ENCODE results near the gene NFS1. TPM values are rescaled to one million over a fixed set of nuclear protein-coding genes. Genes with fewer than 3 reads are reported as not detected.

The NFS1 gene
- total RNA-seq, 2 donors from 2014 or later: 41.2 to 56.7 TPM

GRCh38 chr20:35674921-35675320, 24.2 kb downstream of the NFS1 start:
- peaks cover 0 to 11% of the 10 kb centered on the region in 2 donors for H3K36me3 ChIP-seq
- WGBS: 92% methylated on average over 8 of the region's 8 CpGs
- TF ChIP-seq POLR2A (IDR thresholded peaks at IDR 0.05) (no peak), POLR2AphosphoS5 (IDR thresholded peaks at IDR 0.05) (no peak), CTCF (IDR thresholded peaks at IDR 0.05) (no peak)
- intact Hi-C loops (cut with DNase I): no loop called here
- H3K27me3 ChIP-seq (replicated peaks; ENCODE audit: insufficient read depth): no peaks in the 10 kb centered on the region
- H3K9me3 ChIP-seq: no peaks in the 10 kb centered on the region
- DNase-seq (ENCODE audit: low spot score): no peak
- no peak overlapping the region for H3K27ac ChIP-seq
- no peak overlapping the region for H3K4me3 ChIP-seq
- H3K4me1 ChIP-seq (replicated peaks): no peaks in the 10 kb centered on the region

- intact Hi-C loops (cut with DNase I): no loop called here
- Histone ChIP-seq H3K9me3 (no peaks in the 10 kb centered on the region), H3K27ac (no peak overlapping the region), H3K27me3 (replicated peaks; ENCODE audit: insufficient read depth) (no peaks in the 10 kb centered on the region), H3K4me3 (no peak overlapping the region), H3K36me3 (peaks cover 3 to 18% of the 10 kb centered on the region in 2 donors), H3K4me1 (replicated peaks) (no peaks in the 10 kb centered on the region)
- DNase-seq (ENCODE audit: low spot score): no peak
- TF ChIP-seq POLR2A (IDR thresholded peaks at IDR 0.05) (no peak), POLR2AphosphoS5 (IDR thresholded peaks at IDR 0.05) (no peak), CTCF (IDR thresholded peaks at IDR 0.05) (no peak)
- WGBS: 92% methylated on average over 4 of the region's 4 CpGs
Measured at GRCh38 chr20:35673884-35674283, 25.3 kb downstream of the NFS1 start.

- no peaks in the 10 kb centered on the region for H3K9me3 ChIP-seq
- peaks cover 3 to 18% of the 10 kb centered on the region in 2 donors for H3K36me3 ChIP-seq
- intact Hi-C loops (cut with DNase I): no loop called here
- 91% methylated on average over 1 of the region's 1 CpG for WGBS
- no peak overlapping the region for H3K27ac ChIP-seq
- H3K4me3 ChIP-seq: no peak overlapping the region
- no peaks in the 10 kb centered on the region for H3K4me1 ChIP-seq (replicated peaks)
- no peak for TF ChIP-seq POLR2A (IDR thresholded peaks at IDR 0.05)
- no peak for TF ChIP-seq POLR2AphosphoS5 (IDR thresholded peaks at IDR 0.05)
- no peak for TF ChIP-seq CTCF (IDR thresholded peaks at IDR 0.05)
- no peak for DNase-seq (ENCODE audit: low spot score)
- H3K27me3 ChIP-seq (replicated peaks; ENCODE audit: insufficient read depth): no peaks in the 10 kb centered on the region
Measured at GRCh38 chr20:35669681-35670080, 29.5 kb downstream of the NFS1 start.

GRCh38 chr20:35669221-35669620, 29.9 kb downstream of the NFS1 start:
- 96% methylated on average over 5 of the region's 5 CpGs for WGBS
- Histone ChIP-seq H3K27ac (no peak overlapping the region), H3K9me3 (no peaks in the 10 kb centered on the region), H3K36me3 (peaks cover 3 to 16% of the 10 kb centered on the region in 2 donors), H3K27me3 (replicated peaks; ENCODE audit: insufficient read depth) (no peaks in the 10 kb centered on the region), H3K4me1 (replicated peaks) (no peaks in the 10 kb centered on the region), H3K4me3 (no peak overlapping the region)
- TF ChIP-seq CTCF (IDR thresholded peaks at IDR 0.05) (no peak), POLR2AphosphoS5 (IDR thresholded peaks at IDR 0.05) (no peak), POLR2A (IDR thresholded peaks at IDR 0.05) (no peak)
- no peak for DNase-seq (ENCODE audit: low spot score)
- intact Hi-C loops (cut with DNase I): no loop called here

- H3K4me1 ChIP-seq (replicated peaks): no peaks in the 10 kb centered on the region
- intact Hi-C loops (cut with DNase I): no loop called here
- WGBS: 90% methylated on average over 17 of the region's 17 CpGs
Measured at GRCh38 chr20:35665949-35666288, 33.2 kb downstream of the NFS1 start.

More at GRCh38 chr20:35665949-35666288, 33.2 kb downstream of the NFS1 start:
- no peak overlapping the region for H3K27ac ChIP-seq
- H3K9me3 ChIP-seq: no peaks in the 10 kb centered on the region
- H3K36me3 ChIP-seq: peaks cover 3 to 8% of the 10 kb centered on the region in 2 donors
- TF ChIP-seq CTCF (IDR thresholded peaks at IDR 0.05) (no peak), POLR2AphosphoS5 (IDR thresholded peaks at IDR 0.05) (no peak), POLR2A (IDR thresholded peaks at IDR 0.05) (no peak)
- H3K4me3 ChIP-seq: no peak overlapping the region
- no peaks in the 10 kb centered on the region for H3K27me3 ChIP-seq (replicated peaks; ENCODE audit: insufficient read depth)
- no peak for DNase-seq (ENCODE audit: low spot score)

Data from prostate gland (tissue), 2 donors.